Ishikawa (cell line): Measurements from ENCODE around the gene DOCK8.

Experiments
- CEBPB ChIP-seq: IDR thresholded peaks from 2 replicates; pipeline ENCODE4 v1.6.1; 2012
- CREB1 ChIP-seq: IDR thresholded peaks from 2 replicates; pipeline ENCODE4 v1.6.1; 2012; ENCODE audit warnings: low read depth
- EGR1 ChIP-seq: IDR thresholded peaks from 2 replicates; pipeline ENCODE4 v1.6.1; 2012
- EP300 ChIP-seq: IDR thresholded peaks from 2 replicates; pipeline ENCODE4 v1.6.1; 2012; ENCODE audit warnings: borderline replicate concordance
- FOXM1 ChIP-seq: IDR thresholded peaks from 2 replicates; pipeline ENCODE4 v1.6.1; 2012; ENCODE audit warnings: low read depth, borderline replicate concordance
- MAX ChIP-seq: IDR thresholded peaks from 2 replicates; pipeline ENCODE4 v1.6.1; 2012
- NFIC ChIP-seq: IDR thresholded peaks from 2 replicates; pipeline ENCODE4 v1.6.1; 2012
- RAD21 ChIP-seq: IDR thresholded peaks from 2 replicates; pipeline ENCODE4 v1.6.1; 2012; ENCODE audit warnings: low read depth
- REST ChIP-seq: IDR thresholded peaks from 2 replicates; pipeline ENCODE4 v1.6.1; 2012; ENCODE audit warnings: low read depth, mild to moderate bottlenecking
- TAF1 ChIP-seq: IDR thresholded peaks from 2 replicates; pipeline ENCODE4 v1.6.1; 2012; ENCODE audit warnings: low read depth, mild to moderate bottlenecking
- TCF12 ChIP-seq: IDR thresholded peaks from 2 replicates; pipeline ENCODE4 v1.6.1; 2012; ENCODE audit warnings: low read depth
- TEAD4 ChIP-seq: IDR thresholded peaks from 2 replicates; pipeline ENCODE4 v1.6.1; 2012
- USF1 ChIP-seq: IDR thresholded peaks from 2 replicates; pipeline ENCODE4 v1.6.1; 2012
- YY1 ChIP-seq: IDR thresholded peaks from 2 replicates; pipeline ENCODE4 v1.6.1; 2012; ENCODE audit warnings: low read depth
- ZBTB7A ChIP-seq: IDR thresholded peaks from 2 replicates; pipeline ENCODE4 v1.6.1; 2012; ENCODE audit warnings: low read depth

The DOCK8 gene

GRCh38 chr9:219670-220365 lies 5.2 kb downstream of the DOCK8 start:
- TF ChIP-seq CREB1: no peak
- no peak for TF ChIP-seq CEBPB
- no peak for TF ChIP-seq EGR1
- no peak for TF ChIP-seq RAD21
- TF ChIP-seq REST: no peak
- TF ChIP-seq USF1: no peak
- TF ChIP-seq EP300: no peak
- no peak for TF ChIP-seq ZBTB7A
- no peak for TF ChIP-seq TCF12
- TF ChIP-seq YY1: no peak
- no peak for TF ChIP-seq TAF1
- TF ChIP-seq MAX: no peak
- no peak for TF ChIP-seq TEAD4
- TF ChIP-seq FOXM1: no peak
- no peak for TF ChIP-seq NFIC

GRCh38 chr9:221989-222776 lies 7.5 kb downstream of the DOCK8 start:
- TF ChIP-seq REST: no peak
- TF ChIP-seq EGR1: no peak
- no peak for TF ChIP-seq FOXM1
- TF ChIP-seq TAF1: no peak
- no peak for TF ChIP-seq TCF12
- TF ChIP-seq ZBTB7A: no peak
- TF ChIP-seq TEAD4: no peak
- no peak for TF ChIP-seq EP300
- TF ChIP-seq YY1: no peak
- TF ChIP-seq RAD21: no peak
- TF ChIP-seq MAX: no peak
- no peak for TF ChIP-seq USF1
- no peak for TF ChIP-seq CEBPB
- no peak for TF ChIP-seq NFIC
- TF ChIP-seq CREB1: no peak

- TF ChIP-seq EP300 (no peak), CREB1 (no peak), FOXM1 (no peak)
These were observed 8.5 kb downstream of the DOCK8 start for GRCh38 chr9:223152-223551.

GRCh38 chr9:224026-224425 lies 9.4 kb downstream of the DOCK8 start:
- TF ChIP-seq YY1 (no peak), RAD21 (no peak), ZBTB7A (no peak), TAF1 (no peak), FOXM1 (no peak), MAX (no peak), CEBPB (no peak), REST (no peak), EP300 (no peak), TEAD4 (no peak), CREB1 (no peak), USF1 (no peak), EGR1 (no peak), NFIC (no peak)
